HG02678 (cell line): ENCODE data around the gene CLASP1.

Experiments
- ATAC-seq: cut with Tn5 transposase; IDR thresholded peaks from one replicate; pipeline ENCODE4 v1.9.1; 2021; ENCODE audit warnings: mild to moderate bottlenecking, moderate library complexity; ENCODE audit not compliant: unreplicated experiment

Gene CLASP1

DNA sequence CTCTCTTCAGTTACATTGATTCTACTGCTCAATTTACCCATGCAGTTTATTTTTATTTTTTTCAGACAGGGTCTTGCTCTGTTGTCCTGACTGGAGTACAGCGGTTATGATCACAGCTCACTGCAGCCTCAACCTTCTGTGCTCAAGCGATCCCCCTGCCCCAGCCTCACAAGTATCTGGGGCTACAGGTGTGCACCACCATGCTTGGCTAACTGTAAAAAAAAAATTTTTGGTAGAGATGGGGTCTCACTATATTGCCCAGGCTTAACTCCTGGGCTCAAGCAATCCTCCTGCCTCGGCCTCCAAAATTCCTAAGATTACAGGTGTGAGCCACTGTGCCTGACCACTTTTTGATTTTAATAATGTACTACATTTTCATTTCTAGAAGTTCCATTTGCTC is 212.3 kb downstream of the CLASP1 start:
- no peak for ATAC-seq

DNA sequence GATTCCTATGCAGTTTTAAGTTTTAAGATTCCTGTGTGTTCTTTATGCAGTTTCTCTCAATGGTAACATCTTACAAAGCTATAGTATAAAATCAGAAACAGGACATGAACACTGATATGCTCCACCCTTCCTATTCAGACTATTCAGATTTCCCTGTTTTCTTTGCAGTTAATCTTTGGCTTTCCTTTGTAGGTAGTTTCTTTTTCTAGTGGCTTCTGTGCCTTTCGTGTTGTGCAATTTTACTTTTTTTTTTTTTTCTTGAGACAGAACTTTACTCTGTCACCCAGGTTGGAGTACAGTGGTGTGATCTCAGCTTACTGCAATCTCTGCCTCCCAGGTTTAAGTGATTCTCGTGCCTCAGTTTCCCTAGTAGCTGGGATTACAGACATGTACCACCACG is 213.5 kb downstream of the CLASP1 start:
- no peak for ATAC-seq

DNA sequence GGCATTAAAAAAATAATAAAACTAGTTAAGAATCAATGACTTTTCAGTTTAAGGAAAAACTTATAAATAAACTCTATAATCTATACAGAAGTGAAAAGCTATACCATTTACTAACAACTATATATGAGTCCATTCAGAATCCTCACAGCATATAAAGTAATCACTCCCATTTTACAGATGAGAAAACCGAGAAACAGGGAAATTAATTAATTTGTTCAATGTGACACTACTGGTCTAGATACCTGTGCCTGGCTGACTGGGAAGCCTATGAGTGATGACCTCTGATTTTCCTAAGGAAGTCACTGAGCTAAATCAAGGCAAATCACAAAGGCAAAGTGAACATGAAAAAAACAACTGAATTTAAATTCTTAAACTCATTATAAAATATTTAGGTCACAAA is 218.0 kb downstream of the CLASP1 start:
- no peak for ATAC-seq

DNA sequence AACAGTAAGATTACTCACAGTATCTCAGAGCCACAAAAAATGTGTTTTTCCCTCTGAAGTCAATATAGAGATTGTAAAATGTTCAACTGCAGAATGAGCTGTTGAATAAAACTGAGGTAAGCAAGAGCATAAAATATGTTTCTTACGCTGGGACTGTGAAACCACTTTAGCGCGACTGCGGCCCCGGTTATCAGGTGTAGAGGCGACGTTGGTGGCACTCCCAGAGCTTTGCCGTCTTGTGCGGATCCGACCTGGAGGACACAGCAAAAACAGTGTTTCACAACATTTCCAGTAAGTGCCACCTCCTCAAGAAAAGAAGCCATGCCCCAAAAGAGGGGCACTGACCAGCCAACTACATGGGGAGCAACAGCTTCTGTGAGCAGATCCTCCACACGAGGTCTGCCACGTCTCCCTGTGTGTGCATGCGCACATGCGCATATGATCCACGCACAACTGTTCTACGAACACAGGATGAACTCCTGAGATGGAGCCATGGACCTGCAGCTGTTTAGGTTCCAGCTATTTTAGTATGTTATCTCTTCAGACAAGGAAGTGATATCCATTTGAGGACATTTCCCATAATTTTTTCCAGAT is 219.2 kb downstream of the CLASP1 start:
- ATAC-seq: no peak

DNA sequence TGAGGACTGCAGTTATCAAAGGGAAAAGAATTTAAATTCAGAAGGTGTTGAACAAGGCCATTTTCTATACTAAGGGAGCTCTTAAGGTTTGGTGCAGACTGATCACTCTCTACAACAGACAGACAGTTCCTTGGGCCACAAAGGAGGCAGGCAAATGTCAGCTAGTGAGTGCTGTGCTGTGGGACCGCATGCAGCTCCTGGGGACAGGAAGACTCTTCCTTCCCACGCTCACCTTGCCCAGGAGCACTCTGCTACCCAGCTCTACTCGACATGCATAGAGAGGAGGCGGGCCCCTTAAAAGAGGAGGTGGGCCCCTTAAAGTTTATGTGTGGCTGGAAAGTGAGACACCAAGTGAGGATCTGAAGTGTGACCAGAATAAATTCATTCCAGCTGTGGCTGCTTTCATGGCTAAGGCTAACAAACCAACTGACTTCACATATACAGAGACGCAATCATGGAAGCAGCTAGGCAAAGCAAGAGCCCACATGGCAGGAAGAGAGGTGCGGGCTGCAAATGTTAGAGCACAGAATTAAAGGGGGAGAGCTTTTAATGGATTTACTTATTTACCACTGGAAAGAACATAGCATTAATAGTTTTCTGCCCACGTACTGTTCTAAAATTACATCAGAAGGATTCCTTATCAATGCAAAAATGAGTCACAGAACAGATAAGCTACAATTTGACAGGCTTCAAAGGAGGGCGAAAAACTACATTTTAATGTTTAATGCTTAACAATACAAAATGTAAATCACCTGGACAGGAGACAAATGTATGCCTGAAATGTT is 220.0 kb downstream of the CLASP1 start:
- ATAC-seq: no peak

DNA sequence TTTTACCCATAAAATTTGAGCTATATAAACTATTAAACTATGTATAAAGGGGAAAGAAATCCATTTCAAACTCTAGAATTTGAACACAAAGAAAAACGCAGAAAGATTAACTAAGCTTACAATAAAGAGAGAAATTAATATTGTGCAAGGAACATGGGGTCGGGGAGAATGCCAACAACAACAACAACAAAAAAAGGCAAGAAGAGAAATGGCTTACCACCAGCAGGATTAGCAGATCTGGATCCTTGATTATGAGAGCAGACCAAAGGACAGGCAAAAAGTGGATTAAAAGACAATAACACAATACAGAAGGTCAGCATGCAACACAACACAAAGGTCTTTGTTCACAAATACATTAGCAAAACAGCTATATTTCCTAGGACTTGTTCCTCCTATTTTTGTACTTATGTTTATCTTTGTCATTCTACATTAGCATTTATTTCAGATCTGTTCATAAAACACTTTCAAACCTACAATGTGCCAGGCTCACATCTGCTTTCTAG is 222.0 kb downstream of the CLASP1 start:
- ATAC-seq: no peak

DNA sequence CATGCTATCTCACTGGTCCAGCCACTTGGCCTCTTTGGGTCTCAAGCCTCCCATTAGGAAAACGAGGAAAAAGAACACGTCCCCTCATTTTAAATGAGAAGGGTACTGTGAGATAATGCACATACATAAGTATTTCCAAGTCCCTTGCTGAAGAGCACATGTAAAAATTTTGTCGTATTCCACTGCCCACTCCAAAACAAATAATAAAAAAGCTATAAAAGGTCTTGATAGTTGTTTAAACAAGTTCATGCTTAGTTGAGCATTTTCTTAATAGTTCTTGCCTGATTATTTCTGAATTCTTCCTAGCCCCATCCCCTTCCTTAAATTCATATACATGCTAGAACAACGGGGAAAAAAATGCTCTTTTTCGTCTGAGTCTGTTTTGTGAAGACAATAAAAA is 228.8 kb downstream of the CLASP1 start:
- ATAC-seq: no peak

DNA sequence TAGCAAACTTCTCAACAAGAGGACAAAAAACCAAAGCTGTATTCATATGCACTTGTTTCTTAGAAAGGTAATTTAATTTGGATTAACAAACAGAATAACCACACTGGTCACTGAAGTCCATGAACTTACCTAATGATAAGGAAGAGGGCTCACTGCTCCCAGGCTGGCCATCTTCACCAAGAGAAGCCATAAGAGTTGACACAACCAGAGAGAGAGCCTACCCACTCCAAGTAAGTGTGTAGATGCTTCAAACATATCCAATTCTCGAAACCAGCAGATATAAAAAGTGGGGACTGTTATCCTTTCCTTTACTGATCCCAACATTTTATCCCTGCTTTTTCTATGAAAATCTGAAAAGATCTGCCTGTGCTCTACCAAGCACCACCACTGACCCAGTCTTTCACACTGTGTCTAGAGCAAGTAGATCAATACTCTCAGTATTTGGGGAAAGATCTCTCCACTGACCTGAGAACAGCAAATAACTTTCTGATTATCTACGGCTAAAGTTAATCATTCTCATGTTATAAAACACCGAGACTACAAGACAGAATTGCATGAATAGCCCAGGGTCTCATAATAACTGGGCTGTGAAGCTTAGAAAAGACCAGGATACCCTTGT is 230.1 kb downstream of the CLASP1 start:
- no peak for ATAC-seq

DNA sequence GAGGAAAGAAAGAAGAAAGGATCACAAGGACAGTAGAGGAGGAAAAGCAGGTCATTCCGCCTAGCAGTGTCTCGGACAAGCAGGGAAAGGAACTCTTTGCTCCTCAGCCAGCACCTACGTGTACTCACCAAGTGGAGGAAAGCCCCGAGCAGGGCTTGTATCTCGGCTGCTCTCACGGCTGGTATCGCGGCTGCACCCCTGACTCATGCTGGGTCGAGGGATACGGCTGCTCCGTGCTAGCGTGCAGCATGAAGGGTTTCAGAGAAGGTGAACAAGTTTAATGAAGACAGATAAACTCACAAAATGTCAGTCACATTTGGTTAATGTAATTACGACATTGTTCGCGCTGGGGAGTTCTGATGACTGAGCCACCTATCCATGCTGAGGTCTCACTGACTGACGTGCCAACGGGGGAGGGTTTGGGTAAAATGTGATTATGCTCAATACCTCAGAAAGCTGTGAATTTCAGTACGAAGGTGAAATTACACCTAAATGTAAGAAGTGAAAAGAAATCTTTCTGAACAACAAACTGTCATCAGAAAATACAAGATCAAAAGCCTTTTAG is 230.7 kb downstream of the CLASP1 start:
- ATAC-seq: no peak

DNA sequence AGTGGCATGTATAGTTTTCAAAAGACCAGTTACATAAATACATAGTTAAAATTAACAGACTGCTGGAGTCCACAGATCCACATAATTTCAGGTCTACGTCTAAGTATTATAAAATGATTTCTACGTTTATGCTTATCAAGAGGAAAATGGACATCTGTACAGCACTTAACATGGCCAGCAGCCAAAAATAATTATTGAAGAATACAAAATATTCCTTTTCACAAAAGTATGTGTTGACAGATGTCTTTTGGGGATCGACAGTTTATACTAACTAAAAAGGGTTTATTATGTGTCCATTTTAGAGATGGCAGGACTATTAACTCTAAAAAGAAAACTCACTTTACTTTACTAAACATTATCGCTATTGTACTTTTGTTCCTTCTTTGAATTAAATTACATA is 231.4 kb downstream of the CLASP1 start:
- ATAC-seq: no peak

DNA sequence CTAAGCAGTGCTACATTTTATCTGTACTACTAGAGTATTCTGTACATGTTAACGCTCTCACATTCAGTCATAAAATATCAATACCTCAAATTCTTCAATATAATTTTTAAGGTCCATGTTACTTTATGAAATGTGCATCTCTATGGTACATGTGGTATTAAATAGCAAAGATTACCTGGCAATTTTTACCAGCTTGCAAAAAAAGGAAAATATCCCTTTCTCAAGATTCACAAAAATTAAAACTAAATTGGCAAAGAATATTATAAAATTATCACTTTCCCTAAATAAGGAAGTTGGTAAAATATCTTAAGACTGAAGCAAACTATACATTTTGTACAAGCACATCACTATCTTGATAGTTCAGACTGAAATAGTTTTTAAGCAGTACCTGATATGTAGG is 233.5 kb downstream of the CLASP1 start:
- ATAC-seq: no peak

DNA sequence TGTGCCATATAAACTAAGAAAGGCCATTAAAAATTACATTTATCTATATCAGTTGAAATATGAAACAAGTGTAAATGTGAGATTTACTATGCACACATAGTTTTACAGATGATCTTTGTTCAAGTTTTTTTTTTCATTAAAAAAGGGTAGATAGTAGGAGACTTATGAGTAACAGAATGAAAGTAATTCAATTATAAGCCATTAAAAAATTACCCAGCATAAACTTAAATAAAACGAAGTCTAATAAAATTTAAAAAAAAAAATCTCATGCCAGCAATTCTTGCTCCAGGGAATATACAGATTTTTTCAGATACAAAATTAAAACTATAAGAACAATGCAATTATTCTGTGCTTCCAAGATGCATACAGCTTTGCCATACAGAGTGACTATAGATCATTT is 236.9 kb downstream of the CLASP1 start:
- ATAC-seq: no peak

DNA sequence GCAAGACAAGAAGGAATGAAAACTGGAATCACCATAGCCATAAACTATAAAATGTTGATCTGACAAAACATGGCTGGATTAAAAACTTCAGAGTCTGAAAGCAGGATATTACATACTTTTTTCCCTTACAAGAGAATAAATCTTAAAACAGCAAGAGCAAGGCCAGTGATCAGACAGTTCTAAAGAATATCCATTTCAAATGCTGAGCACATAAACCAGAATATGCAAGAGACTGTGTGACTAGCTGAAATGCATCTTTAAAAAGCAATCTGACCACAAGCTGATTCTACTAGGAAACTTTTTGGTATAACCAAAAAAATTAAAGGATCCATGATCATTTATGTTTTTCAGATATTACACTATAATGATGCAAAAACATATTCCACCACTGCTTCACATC is 239.3 kb downstream of the CLASP1 start:
- no peak for ATAC-seq

DNA sequence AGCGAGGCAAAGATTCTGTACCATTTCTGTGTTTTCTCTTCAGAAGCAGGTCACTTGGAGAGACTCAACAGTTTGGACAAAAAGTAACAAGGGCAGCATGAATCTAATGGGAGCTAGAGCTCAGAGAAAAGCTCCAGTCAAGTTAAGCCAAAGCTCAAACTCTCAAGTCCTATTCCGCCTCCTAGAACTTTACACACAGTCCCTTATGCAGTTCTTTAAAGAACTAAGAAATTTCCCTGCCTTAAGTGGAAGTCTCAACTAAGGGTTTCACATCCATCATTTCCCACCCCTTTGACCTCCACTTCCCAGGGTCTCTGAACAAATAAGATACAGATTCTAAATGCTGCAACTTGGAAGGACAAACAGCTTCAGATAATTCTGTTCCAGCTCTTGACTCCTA is 239.9 kb downstream of the CLASP1 start:
- no peak for ATAC-seq

DNA sequence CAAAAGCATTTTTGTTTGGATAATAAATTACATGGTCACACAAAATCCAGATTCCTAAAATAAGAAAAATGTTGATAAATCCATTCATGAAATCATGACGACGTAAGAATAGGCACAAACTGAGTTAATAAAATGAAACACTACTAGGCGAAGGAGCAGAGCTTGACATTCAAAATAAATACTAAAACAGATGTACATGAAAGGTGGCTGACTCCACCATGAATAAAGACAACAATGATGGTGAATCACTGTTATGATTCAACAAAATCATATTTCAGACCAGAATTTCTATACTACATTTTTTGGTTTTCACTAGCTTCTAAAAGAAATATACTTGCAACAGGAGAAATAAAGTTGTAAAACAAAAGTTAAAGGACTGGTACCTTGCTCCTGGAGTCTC is 240.6 kb downstream of the CLASP1 start:
- ATAC-seq: no peak

DNA sequence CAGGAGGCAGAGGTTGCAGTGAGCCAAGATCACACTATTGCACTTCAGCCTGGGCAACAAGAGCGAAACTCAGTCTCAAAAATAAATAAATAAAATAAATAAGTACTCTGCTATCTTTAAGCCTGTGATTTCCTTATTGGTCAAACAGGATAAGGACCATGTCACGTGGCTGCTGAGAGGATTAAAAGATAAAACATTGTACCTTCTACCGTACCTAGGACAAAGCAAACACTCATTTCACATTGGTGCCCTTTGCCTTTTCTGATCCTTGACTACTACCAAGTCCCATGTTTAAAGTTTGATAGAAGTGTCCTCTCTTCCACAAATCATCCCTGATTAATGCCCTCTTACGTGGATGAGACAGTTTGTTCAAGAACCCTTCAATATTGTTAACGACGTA is 244.0 kb downstream of the CLASP1 start:
- no peak for ATAC-seq

DNA sequence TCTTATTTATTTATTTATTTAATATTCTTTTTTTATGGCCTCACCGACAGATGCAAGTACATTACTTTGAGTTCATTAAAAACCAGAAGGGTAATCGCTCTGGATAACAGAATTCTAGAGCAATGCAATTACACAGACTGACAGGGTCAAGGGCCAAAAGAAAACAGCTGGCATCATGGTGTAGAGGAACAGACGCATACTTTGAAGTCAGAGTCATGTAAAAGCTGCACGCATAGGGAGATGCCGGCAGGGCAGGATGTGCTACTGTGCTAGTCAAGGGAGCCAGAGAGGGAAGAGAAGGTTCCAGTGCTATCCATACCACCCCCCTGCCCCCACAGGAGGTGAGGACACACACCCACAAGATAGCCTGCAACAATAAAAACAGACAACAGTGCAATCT is 249.1 kb downstream of the CLASP1 start:
- no peak for ATAC-seq

DNA sequence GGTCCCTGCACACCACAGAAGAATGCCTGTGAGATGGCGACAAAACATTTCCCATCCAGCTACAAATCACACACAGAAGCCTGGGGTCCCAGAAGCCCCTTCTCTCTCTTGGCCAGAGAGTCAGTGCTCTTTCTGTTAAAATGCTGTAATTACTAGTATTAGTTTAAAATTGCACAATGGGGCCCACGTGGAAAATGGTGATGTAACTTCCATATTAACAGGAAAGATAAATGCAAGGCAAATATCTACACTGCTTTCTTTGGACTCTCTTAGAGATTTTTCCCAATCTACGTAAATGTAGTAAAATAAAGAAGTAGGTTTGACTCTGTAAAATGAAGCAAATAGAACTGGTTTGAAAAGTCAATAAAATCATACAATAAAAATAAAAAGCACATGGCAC is 250.4 kb downstream of the CLASP1 start:
- ATAC-seq: no peak

DNA sequence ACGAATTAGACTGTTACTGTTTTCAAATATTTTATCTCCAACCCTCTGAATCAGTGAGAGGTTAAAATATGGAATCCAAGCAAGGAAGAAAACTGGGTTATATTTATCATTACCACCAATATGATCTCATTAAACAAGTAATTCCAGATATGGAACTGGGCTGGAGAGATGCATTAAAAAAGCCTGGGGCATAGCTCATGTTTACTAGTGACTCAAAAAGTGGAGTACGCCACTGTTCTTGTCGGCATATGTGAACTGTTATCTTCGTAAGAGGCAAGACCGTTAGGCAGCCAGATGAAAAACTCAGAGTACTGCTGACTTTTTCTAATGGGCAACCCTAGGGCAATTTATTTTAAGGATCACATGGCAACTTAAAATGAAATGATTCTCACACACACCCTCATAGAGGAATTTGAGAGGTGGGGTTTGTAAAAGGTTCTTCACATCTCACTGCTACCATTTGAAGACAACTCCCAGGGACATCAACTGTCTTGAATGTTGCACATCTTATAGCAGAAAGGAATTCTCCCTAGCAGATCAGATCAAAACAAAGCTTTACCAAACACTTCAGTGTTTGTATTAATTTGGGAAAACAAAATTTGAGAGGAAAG is 259.1 kb downstream of the CLASP1 start:
- ATAC-seq: no peak

DNA sequence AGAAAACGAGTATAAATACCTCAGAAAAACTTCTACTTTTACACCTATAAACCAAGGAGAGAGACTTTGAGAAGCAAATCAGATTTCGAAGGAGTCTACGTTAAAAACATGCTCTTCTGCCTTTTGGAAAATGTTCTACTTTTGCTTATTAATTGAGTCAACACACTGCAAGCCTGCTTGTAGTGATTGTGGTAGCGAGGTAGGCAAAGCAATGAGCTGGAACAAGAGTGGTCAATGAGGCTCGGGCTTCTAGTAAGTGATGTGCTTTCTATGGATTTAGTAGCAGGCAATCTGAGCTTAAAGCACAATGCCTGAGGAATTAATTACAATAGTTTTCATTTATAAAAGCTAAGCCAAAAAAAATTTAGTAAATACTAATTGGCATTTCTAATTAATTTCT is 260.9 kb downstream of the CLASP1 start:
- no peak for ATAC-seq

DNA sequence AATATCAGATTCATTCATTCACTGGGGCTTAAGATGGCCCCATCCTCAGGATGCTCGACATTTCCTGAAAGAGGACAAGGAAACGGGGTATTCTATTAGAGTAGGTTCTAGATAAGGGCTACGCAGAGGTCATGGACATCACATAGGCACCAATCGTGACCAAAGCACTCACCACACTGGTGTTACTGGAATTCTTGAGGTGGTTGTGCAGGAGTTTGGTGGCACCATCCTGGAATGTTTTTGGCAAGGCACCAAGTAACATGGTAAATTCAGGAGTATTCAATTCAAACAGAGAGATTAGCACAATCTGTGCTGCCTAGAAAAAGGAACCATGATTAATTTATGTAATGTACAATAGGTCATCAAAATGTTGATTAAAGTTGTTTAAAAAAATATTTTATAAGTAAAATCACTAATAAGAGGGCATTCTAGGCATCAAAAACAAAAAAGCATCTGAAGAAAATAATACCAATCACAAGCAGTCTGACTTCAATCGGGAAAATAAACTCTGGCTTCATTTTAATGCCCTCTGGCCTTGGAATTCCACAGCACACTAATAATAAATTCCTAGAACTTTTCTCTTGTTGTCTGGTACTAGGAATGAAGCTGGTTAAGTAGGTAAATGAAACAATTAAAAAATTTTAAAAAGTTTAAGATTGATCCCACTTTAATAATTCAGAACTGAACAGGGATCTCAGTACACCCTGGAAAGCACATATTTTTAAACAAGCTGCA is 261.5 kb downstream of the CLASP1 start:
- no peak for ATAC-seq
